HG03139 (cell line): ENCODE data around the gene COL4A4.
"Not testable (repeated sequence)": the region's sequence is repeated elsewhere in the genome, so short reads cannot be mapped to it uniquely, and the experiment has no call there.

Experiments used
- ATAC-seq: cut with Tn5 transposase; IDR thresholded peaks from one replicate; pipeline ENCODE4 v1.9.1; 2021; ENCODE audit not compliant: unreplicated experiment

The COL4A4 gene

GRCh38 chr2:227117852-227118251 lies 46.2 kb downstream of the COL4A4 start:
- no peak for ATAC-seq

- no peak for ATAC-seq
These were observed 47.0 kb downstream of the COL4A4 start for GRCh38 chr2:227117027-227117426.

- no peak for ATAC-seq
These were observed 48.2 kb downstream of the COL4A4 start for GRCh38 chr2:227115761-227116160.

- no peak for ATAC-seq
These were observed 56.9 kb downstream of the COL4A4 start for GRCh38 chr2:227106845-227107759.

GRCh38 chr2:227103583-227103982 lies 60.4 kb downstream of the COL4A4 start:
- no peak for ATAC-seq

GRCh38 chr2:227099340-227099739 lies 64.7 kb downstream of the COL4A4 start:
- ATAC-seq, result no peak

GRCh38 chr2:227098162-227098515 lies 65.9 kb downstream of the COL4A4 start:
- ATAC-seq, result no peak

- ATAC-seq, result no peak
These were observed 66.4 kb downstream of the COL4A4 start for GRCh38 chr2:227097495-227098161.

- ATAC-seq, result no peak
These were observed 68.7 kb downstream of the COL4A4 start for GRCh38 chr2:227095346-227095745.

- ATAC-seq, result peak; percentile 87
These were observed 81.7 kb downstream of the COL4A4 start for GRCh38 chr2:227082286-227082685.

- no peak for ATAC-seq
These were observed 84.3 kb downstream of the COL4A4 start for GRCh38 chr2:227079726-227080125.

- ATAC-seq, result not testable (repeated sequence)
These were observed 98.9 kb downstream of the COL4A4 start for GRCh38 chr2:227065065-227065464.

GRCh38 chr2:227058888-227059399 lies 105.1 kb downstream of the COL4A4 start:
- ATAC-seq, result no peak

GRCh38 chr2:227057743-227058447 lies 106.1 kb downstream of the COL4A4 start:
- no peak for ATAC-seq

- no peak for ATAC-seq
These were observed 106.9 kb downstream of the COL4A4 start for GRCh38 chr2:227057060-227057459.

- ATAC-seq, result no peak
These were observed 110.0 kb downstream of the COL4A4 start for GRCh38 chr2:227054006-227054405.

- no peak for ATAC-seq
These were observed 111.1 kb downstream of the COL4A4 start for GRCh38 chr2:227052879-227053278.

- ATAC-seq, result no peak
These were observed 120.0 kb downstream of the COL4A4 start for GRCh38 chr2:227043981-227044380.

- ATAC-seq, result no peak
These were observed 125.3 kb downstream of the COL4A4 start for GRCh38 chr2:227038550-227039189.

GRCh38 chr2:227036527-227036926 lies 127.5 kb downstream of the COL4A4 start:
- ATAC-seq, result no peak
